Activated naive CD4-positive, alpha-beta T cell treated with anti-CD3 and anti-CD28 coated beads, Interleukin-2, amount 10 ng/mL, durations not matched to agents 7 days and 5 days (primary cell): ENCODE measurements around the gene TCEAL4.
A peak's percentile ranks its signal among the peaks of the same experiment; 100 is the strongest.
"Not testable (repeated sequence)": the region's sequence is repeated elsewhere in the genome, so short reads cannot be mapped to it uniquely, and the experiment has no call there.

Source experiments
- CTCF ChIA-PET: fragments of 350-600 bp; sonication (Branson Sonifier 250); formaldehyde crosslinking; loops from one replicate; lab custom pipeline; 2021; ENCODE audit warnings: antibody characterized with exemption; lab: Charles Lee
- DNase-seq: peaks from one replicate; pipeline ENCODE4 v3.0.0-alpha.2; 2020
- H3K27ac Mint-ChIP-seq: one replicate; pipeline ENCODE4 v1.8.0; 2021; ENCODE audit warnings: mild to moderate bottlenecking, moderate library complexity, mixed read lengths
- H3K27me3 Mint-ChIP-seq: one replicate; pipeline ENCODE4 v1.8.0; 2021; ENCODE audit warnings: mild to moderate bottlenecking, mixed read lengths
- H3K36me3 Mint-ChIP-seq: one replicate; pipeline ENCODE4 v1.8.0; 2021; ENCODE audit warnings: mixed read lengths
- H3K4me1 Mint-ChIP-seq: one replicate; pipeline ENCODE4 v1.8.0; 2021; ENCODE audit warnings: mixed read lengths
- H3K4me3 Mint-ChIP-seq: one replicate; pipeline ENCODE4 v1.8.0; 2021; ENCODE audit warnings: mild to moderate bottlenecking, moderate library complexity, mixed read lengths
- H3K9me3 Mint-ChIP-seq: one replicate; pipeline ENCODE4 v1.8.0; 2021; ENCODE audit warnings: mixed read lengths

Gene TCEAL4

DNA sequence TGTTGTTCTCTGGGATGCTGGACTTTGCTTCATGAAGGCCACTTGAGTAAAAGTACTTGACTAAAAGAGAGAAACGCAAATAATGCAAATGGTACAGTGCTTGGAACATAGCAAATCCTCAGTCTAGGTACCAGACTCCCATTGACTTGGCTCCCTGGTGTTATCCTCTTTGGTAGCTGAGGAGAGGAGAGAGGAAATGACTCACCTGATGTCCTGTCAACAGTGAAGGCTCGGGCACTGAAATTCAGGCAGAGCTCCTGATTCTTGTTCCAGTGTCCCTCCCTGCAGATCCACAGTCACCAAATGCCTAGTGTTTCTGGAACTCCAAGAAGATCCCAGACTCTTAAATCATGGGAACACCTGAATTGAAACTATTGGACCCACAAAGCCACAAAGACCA lies 22.5 kb upstream of the TCEAL4 start:
- Mint-ChIP-seq H3K27ac (no peak overlapping the region), H3K9me3 (no peaks in the 10 kb centered on the region), H3K4me3 (no peak overlapping the region), H3K27me3 (no peaks in the 10 kb centered on the region), H3K4me1 (no peaks in the 10 kb centered on the region), H3K36me3 (no peaks in the 10 kb centered on the region)
- CTCF ChIA-PET = no interaction called here
- DNase-seq = no peak

DNA sequence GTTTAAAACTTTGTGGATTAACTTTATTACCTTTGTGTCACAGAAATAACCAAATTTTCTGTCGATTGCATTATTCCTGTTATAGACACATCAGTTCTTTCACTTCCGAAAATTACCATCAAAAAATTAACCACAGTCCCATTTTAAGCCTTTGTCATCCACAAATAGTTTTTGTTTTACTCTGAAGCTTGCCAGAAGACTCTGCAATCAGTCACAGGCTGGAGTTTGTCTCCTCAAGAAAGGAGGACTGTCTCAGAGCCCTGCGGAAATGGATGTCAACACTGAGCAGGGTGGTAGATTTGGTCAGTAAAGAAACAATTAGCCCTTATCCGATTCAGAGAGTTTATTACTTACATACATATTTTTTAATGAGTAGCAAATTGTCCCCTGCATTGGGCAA lies 20.1 kb upstream of the TCEAL4 start:
- H3K27me3 Mint-ChIP-seq = no peaks in the 10 kb centered on the region
- H3K4me3 Mint-ChIP-seq = no peak overlapping the region
- H3K9me3 Mint-ChIP-seq = no peaks in the 10 kb centered on the region
- H3K36me3 Mint-ChIP-seq = no peaks in the 10 kb centered on the region
- CTCF ChIA-PET = no interaction called here
- no peaks in the 10 kb centered on the region for H3K4me1 Mint-ChIP-seq
- DNase-seq = no peak
- no peak overlapping the region for H3K27ac Mint-ChIP-seq

GRCh38 chrX:103565752-103566151 lies 19.6 kb upstream of the TCEAL4 start:
- Mint-ChIP-seq H3K36me3 (no peaks in the 10 kb centered on the region), H3K4me1 (no peaks in the 10 kb centered on the region), H3K27me3 (no peaks in the 10 kb centered on the region), H3K9me3 (no peaks in the 10 kb centered on the region), H3K27ac (no peak overlapping the region), H3K4me3 (no peak overlapping the region)
- CTCF ChIA-PET = no interaction called here
- DNase-seq = no peak

DNA sequence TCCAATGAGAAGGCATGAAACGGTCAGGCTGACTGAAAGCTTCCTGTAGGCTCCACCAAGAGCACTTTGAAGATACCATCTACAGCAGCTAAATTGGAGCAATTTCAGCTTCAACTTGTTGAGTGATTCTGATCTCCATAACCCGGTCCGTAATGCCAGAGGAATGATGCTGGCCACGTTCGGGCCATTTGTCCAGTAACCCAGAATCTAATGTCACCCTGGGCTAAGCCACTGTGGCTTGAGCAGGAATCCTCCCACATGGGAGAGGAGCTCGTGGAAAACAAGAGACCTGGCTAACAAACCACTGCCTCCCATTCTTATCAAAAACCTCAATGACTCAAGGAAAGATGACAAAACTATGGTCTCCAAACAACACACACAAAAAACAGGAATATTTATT lies 14.2 kb upstream of the TCEAL4 start:
- Mint-ChIP-seq H3K27me3 (no peaks in the 10 kb centered on the region), H3K9me3 (no peaks in the 10 kb centered on the region), H3K4me1 (no peaks in the 10 kb centered on the region), H3K4me3 (no peak overlapping the region), H3K27ac (no peak overlapping the region), H3K36me3 (no peaks in the 10 kb centered on the region)
- CTCF ChIA-PET = no interaction called here
- no peak for DNase-seq

DNA sequence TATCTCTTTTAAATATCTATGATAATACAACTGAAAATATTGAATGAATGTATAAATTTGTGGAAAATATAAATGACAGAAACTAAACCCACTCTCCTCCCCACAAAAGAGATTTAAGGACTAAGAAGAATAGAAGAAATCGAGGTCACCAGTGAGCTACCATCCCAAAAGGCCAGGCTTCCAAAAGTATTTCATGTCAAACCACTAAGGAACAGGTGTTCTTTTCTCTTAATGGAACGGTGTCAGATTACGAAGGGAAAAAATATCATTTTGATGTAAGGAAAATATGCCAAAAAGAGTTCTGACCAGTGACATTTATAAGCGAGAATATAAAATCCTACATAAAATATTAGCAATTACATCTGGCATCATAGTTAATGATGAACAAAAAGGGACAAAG lies 13.6 kb upstream of the TCEAL4 start:
- CTCF ChIA-PET = no interaction called here
- H3K9me3 Mint-ChIP-seq = no peaks in the 10 kb centered on the region
- H3K27ac Mint-ChIP-seq = no peak overlapping the region
- H3K4me1 Mint-ChIP-seq = no peaks in the 10 kb centered on the region
- DNase-seq = no peak
- no peak overlapping the region for H3K4me3 Mint-ChIP-seq
- no peaks in the 10 kb centered on the region for H3K36me3 Mint-ChIP-seq
- H3K27me3 Mint-ChIP-seq = no peaks in the 10 kb centered on the region

GRCh38 chrX:103573202-103573601 lies 12.1 kb upstream of the TCEAL4 start:
- Mint-ChIP-seq H3K9me3 (no peaks in the 10 kb centered on the region), H3K27ac (no peak overlapping the region)
- CTCF ChIA-PET = no interaction called here

GRCh38 chrX:103584596-103584995 lies 719 bp upstream of the TCEAL4 start:
- no peak for DNase-seq
- Mint-ChIP-seq H3K27me3 (peaks cover 14% of the 10 kb centered on the region), H3K4me1 (peaks cover 6% of the 10 kb centered on the region), H3K27ac (no peak overlapping the region), H3K9me3 (no peaks in the 10 kb centered on the region), H3K4me3 (peak overlapping the region; percentile 53), H3K36me3 (no peaks in the 10 kb centered on the region)
- CTCF ChIA-PET = no interaction called here

More at GRCh38 chrX:103573202-103573601, 12.1 kb upstream of the TCEAL4 start:
- Mint-ChIP-seq H3K4me1 (no peaks in the 10 kb centered on the region), H3K4me3 (no peak overlapping the region), H3K27me3 (no peaks in the 10 kb centered on the region), H3K36me3 (no peaks in the 10 kb centered on the region)
- no peak for DNase-seq

DNA sequence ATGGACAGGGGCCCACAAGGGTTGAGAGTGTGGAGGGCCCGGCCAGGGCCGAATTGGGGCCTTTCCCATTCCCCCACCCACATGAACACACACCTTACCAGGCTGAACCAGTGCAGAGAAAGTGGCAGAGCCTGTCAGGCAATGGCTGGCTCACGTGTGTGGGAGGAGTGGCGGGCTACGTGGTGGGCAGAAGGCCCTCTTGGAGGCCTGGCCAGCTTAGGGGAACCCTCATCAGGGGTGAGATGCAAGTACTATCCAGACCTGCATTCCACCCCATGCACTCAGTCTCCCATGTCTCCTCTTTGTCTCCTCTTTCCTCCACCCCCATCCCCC lies 965 bp downstream of the TCEAL4 start:
- H3K27me3 Mint-ChIP-seq = peaks cover 14% of the 10 kb centered on the region
- H3K4me1 Mint-ChIP-seq = peaks cover 8% of the 10 kb centered on the region
- H3K9me3 Mint-ChIP-seq = no peaks in the 10 kb centered on the region
- peak overlapping the region; percentile 74 for H3K4me3 Mint-ChIP-seq
- CTCF ChIA-PET = no interaction called here
- no peaks in the 10 kb centered on the region for H3K36me3 Mint-ChIP-seq
- no peak for DNase-seq
- H3K27ac Mint-ChIP-seq = no peak overlapping the region

GRCh38 chrX:103586659-103587058 lies 1.3 kb downstream of the TCEAL4 start:
- no peak for DNase-seq
- peak overlapping the region; percentile 4 for H3K4me3 Mint-ChIP-seq
- H3K27me3 Mint-ChIP-seq = peaks cover 14% of the 10 kb centered on the region
- H3K4me1 Mint-ChIP-seq = peaks cover 8% of the 10 kb centered on the region
- CTCF ChIA-PET = no interaction called here
- H3K27ac Mint-ChIP-seq = no peak overlapping the region
- no peaks in the 10 kb centered on the region for H3K9me3 Mint-ChIP-seq
- H3K36me3 Mint-ChIP-seq = no peaks in the 10 kb centered on the region

- DNase-seq, CTCF ChIA-PET, H3K4me1 Mint-ChIP-seq: not testable (repeated sequence)
These were observed 7.0 kb downstream of the TCEAL4 start for GRCh38 chrX:103592295-103592694.

DNA sequence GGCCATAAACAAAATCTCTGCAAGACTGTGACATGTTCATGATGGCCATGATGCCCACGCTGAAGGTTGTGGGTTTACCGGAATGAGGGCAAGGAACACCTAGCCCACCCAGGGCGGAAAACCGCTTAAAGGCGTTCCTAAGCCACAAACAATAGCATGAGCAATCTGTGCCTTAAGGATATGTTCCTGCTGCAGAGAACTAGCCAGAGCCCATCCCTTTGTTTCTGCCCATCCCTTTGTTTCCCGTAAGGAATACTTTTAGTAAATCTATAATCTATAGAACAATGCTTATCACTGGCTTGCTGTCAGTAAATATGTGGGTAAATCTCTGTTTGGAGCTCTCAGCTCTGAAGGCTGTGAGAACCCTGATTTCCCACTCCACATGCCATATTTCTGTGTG lies 9.9 kb downstream of the TCEAL4 start:
- H3K4me1 Mint-ChIP-seq, H3K9me3 Mint-ChIP-seq, H3K36me3 Mint-ChIP-seq, H3K27me3 Mint-ChIP-seq, H3K27ac Mint-ChIP-seq, H3K4me3 Mint-ChIP-seq, DNase-seq, CTCF ChIA-PET: not testable (repeated sequence)

More at GRCh38 chrX:103592295-103592694, 7.0 kb downstream of the TCEAL4 start:
- H3K9me3 Mint-ChIP-seq, H3K4me3 Mint-ChIP-seq, H3K27ac Mint-ChIP-seq, H3K27me3 Mint-ChIP-seq, H3K36me3 Mint-ChIP-seq: not testable (repeated sequence)

DNA sequence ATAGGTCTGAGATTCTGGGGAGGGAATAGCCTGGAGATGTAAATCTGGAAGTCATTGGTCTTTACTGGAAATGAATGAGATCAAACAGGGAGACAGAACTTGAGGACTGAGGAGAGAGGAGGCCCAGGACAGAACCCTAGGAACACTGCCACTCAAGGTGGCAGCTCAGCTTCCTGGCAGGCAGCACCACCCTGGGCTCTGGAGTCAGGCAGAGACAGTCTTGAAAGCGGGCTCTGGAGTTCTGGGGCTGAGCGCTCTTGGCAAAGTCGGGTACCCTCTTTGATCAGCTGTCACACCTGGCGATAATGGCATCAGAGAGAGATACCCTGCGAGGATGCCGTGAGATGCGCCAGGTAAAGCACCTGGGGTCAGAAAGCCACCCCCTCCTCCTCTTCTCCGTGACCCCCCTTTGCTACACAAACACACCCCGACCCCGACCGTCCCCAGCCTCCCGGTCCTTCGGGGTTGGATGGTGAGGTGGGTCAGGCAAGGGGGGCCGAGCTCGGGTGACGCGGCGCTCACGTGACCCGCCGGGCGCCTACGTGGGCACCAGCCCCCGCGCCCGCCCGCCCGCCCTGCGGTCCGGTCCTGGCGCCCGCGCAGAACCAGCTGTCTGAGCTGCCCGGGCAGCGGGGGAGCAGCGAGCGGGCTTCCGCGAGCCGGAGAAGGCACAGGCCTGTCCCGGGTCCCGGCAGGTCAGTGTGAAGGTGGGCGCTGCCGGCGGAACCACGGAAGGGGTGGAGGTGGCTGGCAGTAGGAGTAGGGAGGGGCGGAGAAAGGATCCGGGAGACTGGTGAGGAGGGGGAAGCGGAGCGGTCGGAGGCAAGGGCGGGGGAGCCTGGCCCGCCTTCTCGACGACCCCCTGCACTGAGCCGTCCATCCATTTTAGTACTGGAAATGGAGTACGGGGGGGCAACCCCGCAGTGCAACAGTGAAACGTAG lies 22.3 kb downstream of the TCEAL4 start, which contains the start of gene TCEAL3:
TSS of gene TCEAL3 (plus strand) at position 600 of the 942 bp plus-strand sequence. CDS start 1,102 bp downstream, outside the sequence.
- no peak within 1 kb of the TSS for H3K27ac Mint-ChIP-seq
- H3K4me3 Mint-ChIP-seq = peak within 1 kb of the TSS; percentile 72
- peak; percentile 31 for DNase-seq
- H3K27me3 Mint-ChIP-seq = peaks cover 19% of the 10 kb centered on the region
- CTCF ChIA-PET = no interaction called here
- no peaks in the 10 kb centered on the region for H3K9me3 Mint-ChIP-seq
- H3K4me1 Mint-ChIP-seq = peaks cover 7% of the 10 kb centered on the region
- H3K36me3 Mint-ChIP-seq = no peaks in the 10 kb centered on the region

- peaks cover 7% of the 10 kb centered on the region for H3K4me1 Mint-ChIP-seq
- H3K9me3 Mint-ChIP-seq = no peaks in the 10 kb centered on the region
- H3K36me3 Mint-ChIP-seq = no peaks in the 10 kb centered on the region
- DNase-seq = no peak
- no peak overlapping the region for H3K27ac Mint-ChIP-seq
- H3K4me3 Mint-ChIP-seq = peak overlapping the region; percentile 72
- H3K27me3 Mint-ChIP-seq = peaks cover 19% of the 10 kb centered on the region
- CTCF ChIA-PET = no interaction called here
These were observed 23.1 kb downstream of the TCEAL4 start for GRCh38 chrX:103608306-103608963.

- CTCF ChIA-PET = no interaction called here
- no peak overlapping the region for H3K4me3 Mint-ChIP-seq
These were observed 25.0 kb downstream of the TCEAL4 start for GRCh38 chrX:103610282-103610681.

More at GRCh38 chrX:103610282-103610681, 25.0 kb downstream of the TCEAL4 start:
- no peak for DNase-seq
- no peaks in the 10 kb centered on the region for H3K9me3 Mint-ChIP-seq
- H3K4me1 Mint-ChIP-seq = peaks cover 7% of the 10 kb centered on the region
- no peaks in the 10 kb centered on the region for H3K36me3 Mint-ChIP-seq
- peaks cover 19% of the 10 kb centered on the region for H3K27me3 Mint-ChIP-seq
- no peak overlapping the region for H3K27ac Mint-ChIP-seq
